ENCODE measurements around the gene MCMBP.

Gene MCMBP

DNA sequence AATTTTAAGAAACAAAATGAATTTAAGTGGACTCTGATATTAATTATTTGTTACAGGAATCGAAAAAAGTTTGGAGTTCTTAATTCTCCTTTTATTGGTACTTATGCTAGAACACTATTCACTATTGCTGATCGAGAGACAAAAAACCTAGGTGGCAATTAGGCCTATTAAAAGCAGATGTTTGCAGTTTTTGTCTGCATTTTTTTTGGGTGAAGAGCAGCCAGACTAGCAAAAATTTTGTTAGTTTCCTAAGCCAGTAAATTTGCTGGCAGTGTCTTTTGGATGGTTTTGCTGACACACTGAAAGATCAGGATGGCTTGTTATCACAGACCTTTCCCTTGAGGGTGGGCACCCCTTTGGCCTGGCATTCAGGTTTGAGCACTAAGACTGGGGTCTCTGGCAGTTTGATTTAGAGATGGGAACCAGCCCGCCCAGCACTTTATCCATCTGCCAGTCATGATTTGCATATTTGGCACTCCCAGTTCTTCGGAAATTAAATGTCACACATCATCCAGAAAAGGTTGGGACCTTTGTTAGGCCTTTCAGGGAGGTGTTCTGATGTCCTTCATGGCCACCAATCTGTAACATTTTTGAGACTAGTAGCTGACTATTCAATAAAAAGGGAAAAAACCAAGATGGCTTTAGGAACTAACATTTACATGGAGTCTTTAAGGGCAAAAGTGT is 89.5 kb downstream of the MCMBP start:
- DNase-seq (ENCODE audit: low read depth), result no peak

DNA sequence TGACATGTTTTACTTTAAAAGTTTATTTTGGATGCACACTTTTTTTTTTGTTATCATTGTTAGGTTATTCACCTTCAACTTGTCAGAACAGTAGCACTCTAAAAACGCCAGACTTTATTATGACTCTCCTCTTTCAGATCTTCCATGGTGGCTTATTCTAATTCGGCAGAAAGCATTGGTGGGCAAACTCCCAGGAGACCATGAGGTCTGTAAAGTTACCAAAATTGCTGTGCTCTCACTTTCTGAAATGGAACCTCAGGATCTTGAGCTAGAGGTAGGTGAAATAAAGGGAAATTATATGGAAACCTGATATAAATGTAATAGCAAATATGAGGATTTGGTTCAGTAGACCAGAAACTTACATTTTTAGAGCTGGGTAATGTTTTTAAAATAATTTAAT is 91.1 kb downstream of the MCMBP start:
- no peak for DNase-seq (ENCODE audit: low read depth)

DNA sequence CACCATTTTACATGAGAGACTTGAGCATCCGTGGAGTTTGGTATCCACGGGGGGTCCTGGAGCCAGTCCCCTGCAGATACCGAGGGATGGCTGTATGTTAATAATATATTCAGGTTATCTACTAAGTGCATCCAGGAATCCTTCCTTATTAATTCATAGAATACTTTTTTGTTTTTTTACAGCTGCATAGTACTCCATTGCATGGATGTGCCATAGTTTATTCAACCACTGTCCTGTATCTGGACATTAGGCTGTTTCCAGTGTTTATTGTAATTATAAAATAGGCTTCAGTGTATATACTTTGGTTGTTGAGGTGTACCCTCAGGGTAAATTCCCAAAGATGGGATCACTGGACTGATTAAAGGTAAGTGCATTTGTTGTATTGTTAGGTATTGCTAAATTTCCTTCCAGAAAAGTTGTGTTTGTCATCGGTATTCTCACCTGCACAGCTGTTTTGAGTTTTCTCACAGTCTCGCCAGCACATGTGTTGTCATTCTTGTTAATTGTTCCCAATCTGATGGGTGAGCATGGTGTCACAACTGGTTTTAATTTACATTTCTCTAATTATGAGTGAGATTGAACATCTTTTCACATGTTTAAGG is 91.7 kb downstream of the MCMBP start:
- no peak for DNase-seq (ENCODE audit: low read depth)

Measured in GM04503 (cell line).